GM12864 (cell line): ENCODE results near the gene KCTD19.

Experiments used
- DNase-seq: peaks from one replicate; pipeline ENCODE4 v3.0.0-alpha.2; 2011; ENCODE audit warnings: low read depth
- H3K4me3 ChIP-seq: 2 replicates; pipeline ENCODE4 v1.5.1; 2011; ENCODE audit warnings: mild to moderate bottlenecking, low read depth, low read length, control low read depth
- CTCF ChIP-seq: IDR thresholded peaks from 2 replicates; pipeline ENCODE4 v1.5.1; 2011; ENCODE audit warnings: low read depth, mild to moderate bottlenecking, moderate library complexity, low read length, control low read depth, inconsistent platforms; ENCODE audit errors: missing control alignments

Gene KCTD19

GRCh38 chr16:67294171-67294757 lies 32.3 kb downstream of the KCTD19 start:
- no peak overlapping the region for H3K4me3 ChIP-seq
- no peak for DNase-seq
- TF ChIP-seq CTCF: no peak

GRCh38 chr16:67291461-67291860 lies 35.1 kb downstream of the KCTD19 start:
- TF ChIP-seq CTCF: no peak
- DNase-seq: no peak
- H3K4me3 ChIP-seq: no peak overlapping the region

- no peak for DNase-seq
- H3K4me3 ChIP-seq: no peak overlapping the region
- no peak for TF ChIP-seq CTCF
Observed at GRCh38 chr16:67287960-67288359, 38.6 kb downstream of the KCTD19 start.

GRCh38 chr16:67286441-67287235 lies 39.9 kb downstream of the KCTD19 start:
- H3K4me3 ChIP-seq: no peak overlapping the region
- no peak for DNase-seq
- TF ChIP-seq CTCF: no peak

GRCh38 chr16:67284699-67285646 lies 41.6 kb downstream of the KCTD19 start:
- no peak overlapping the region for H3K4me3 ChIP-seq
- no peak for DNase-seq
- peak; percentile 7 for TF ChIP-seq CTCF

- H3K4me3 ChIP-seq: no peak overlapping the region
- DNase-seq: no peak
- TF ChIP-seq CTCF: no peak
Observed at GRCh38 chr16:67283826-67284555, 42.5 kb downstream of the KCTD19 start.
